GM21717 (cell line): ENCODE data around the gene SEPTIN10.
"Not testable (repeated sequence)": the region's sequence is repeated elsewhere in the genome, so short reads cannot be mapped to it uniquely, and the experiment has no call there.

ENCODE experiments used
- ATAC-seq: cut with Tn5 transposase; IDR thresholded peaks from one replicate; pipeline ENCODE4 v1.9.1; 2021; ENCODE audit warnings: mild to moderate bottlenecking, moderate library complexity; ENCODE audit not compliant: unreplicated experiment

Gene SEPTIN10

DNA sequence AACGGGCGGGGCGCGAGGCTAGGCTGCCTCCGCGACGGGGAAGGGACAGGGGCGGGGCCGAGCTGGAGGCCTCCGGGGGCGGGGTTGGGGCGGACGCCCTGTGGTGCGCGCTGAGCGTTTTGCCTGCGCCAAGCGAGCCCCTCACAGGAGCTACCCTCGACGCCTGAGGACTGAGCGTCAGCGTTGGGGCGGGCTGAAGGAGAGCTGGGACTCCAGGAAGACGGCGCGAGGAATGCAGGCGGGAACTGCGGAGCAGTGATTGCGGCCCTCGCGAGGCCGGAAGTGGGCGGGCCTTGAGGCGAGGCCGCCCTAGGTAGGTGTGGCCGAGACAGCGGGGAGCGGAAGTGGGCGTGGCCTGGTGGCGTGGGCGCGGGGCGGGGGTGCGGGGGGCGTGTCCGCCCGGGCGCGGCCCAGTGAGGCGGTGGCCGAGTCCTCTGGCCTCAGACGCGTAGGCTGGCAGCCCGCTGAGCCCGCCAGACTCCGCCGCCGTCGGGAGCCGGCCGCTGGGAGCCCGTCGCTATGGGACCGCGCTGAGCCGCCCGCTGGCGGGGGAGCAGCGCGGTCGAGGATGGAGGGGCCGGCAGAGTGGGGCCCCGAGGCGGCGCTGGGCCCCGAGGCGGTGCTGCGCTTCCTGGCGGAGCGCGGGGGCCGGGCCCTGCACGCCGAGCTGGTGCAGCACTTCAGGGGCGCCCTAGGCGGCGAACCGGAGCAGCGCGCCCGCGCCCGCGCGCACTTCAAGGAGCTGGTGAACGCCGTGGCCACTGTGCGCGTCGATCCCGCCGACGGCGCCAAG lies at the start of gene SEPTIN10, which contains the start of gene SOWAHC:
TSS of gene SEPTIN10 (minus strand) at position 45 of the 793 bp plus-strand sequence. CDS start 139 bp downstream, outside the sequence.
TSS of gene SOWAHC (plus strand) at position 443 of the 793 bp plus-strand sequence. CDS start at position 569, 126 bp downstream.
- peak; percentile 75 for ATAC-seq

DNA sequence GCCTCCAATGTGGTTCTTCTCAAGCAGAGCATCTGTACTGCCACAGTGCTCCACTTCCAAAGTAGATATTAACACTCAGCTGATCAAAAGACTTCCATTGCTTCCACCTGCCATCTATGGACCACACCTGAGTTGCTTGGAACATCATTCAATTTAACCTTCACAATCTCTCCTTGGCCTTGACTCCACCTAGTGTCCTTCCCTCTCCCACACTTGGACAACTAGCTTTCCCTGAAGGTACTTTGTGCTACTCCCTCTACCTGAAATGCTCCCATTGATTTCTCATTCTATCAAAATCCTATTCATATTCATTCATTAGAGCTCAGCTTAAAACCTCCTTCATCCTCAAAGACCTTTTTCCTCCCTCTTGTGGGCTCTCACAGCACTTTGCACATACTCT lies 49.1 kb upstream of the SEPTIN10 start:
- ATAC-seq: no peak

- no peak for ATAC-seq
These were observed 46.5 kb upstream of the SEPTIN10 start for GRCh38 chr2:109660046-109660860.

- no peak for ATAC-seq
These were observed 45.8 kb upstream of the SEPTIN10 start for GRCh38 chr2:109659396-109660045.

DNA sequence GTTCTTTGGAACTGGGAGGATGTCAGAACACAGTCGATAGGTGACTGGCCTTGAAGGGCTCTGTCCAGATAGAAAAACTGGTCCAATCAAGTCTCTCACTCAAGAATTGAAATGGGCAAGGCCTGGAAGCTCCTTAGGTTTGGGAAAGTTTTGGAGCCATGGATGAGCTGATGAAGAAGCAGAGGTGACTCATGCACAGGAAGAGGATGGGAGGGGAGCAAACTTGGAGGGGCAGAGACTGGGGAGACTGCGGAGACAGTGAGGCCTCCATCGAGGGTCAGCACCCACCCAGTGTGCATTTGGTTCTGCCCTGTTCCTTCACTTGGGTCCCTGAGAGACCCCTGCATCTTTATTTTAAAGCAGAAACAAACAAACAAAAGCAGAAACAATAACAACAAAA lies 41.5 kb upstream of the SEPTIN10 start:
- ATAC-seq: no peak

DNA sequence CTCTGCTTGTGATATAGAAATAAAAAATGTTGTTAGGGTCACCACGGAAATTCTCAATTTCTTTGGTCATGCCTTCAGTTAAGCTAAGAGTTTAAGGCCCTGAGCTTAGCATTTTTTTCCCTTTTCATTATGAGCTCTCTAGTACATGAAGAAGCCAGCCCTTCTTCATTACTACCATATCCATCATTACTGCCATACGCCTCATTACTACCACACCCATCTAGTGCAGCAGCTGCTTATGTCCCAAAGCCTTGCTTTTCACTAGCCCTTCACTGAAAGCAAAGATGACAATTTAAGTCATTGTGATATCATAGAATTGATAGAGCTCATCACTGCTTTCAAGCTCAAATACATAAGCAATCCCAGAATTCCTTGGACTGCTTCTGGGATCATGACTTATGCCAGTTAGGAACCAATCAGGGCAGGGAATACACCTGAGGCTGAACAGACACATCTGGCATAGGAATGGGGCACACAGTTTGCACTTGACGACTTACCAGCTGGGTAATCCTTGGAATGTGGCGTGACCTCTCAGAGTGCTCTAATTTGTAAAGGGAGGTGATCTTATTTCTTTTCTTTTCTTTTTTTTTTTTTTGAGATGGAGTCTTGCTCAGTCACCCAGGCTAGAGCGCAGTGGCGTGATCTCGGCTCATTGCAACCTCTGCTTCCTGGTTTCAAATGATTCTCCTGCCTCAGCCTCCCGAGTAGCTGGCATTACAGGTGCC lies 40.7 kb upstream of the SEPTIN10 start:
- no peak for ATAC-seq

GRCh38 chr2:109649736-109650695 lies 36.2 kb upstream of the SEPTIN10 start:
- no peak for ATAC-seq

DNA sequence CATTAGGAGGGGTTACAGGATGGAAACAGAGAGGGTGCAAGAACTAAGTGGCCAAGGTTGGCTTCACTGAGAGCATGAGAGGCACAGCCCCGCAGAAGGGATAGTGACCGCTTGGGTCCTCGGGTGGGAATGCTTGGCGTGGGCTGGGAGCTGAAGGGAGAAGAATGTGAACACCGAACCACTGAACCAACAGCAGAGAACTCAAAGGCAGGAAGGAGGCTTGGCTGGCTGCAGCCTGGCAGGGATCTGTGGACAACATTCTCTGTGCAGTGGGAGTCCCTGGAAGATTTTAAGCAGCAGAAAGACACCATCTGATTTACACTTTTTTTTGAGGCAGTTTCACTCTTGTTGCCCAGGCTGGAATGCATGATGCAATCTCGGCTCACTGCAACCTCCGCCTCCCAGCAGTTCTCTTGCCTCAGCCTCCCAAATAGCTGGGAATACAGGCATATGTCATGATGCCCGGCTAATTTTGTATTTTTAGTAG lies 34.3 kb upstream of the SEPTIN10 start:
- no peak for ATAC-seq

- no peak for ATAC-seq
These were observed 33.9 kb upstream of the SEPTIN10 start for GRCh38 chr2:109647636-109648035.

GRCh38 chr2:109646961-109647360 lies 33.2 kb upstream of the SEPTIN10 start:
- ATAC-seq: no peak

GRCh38 chr2:109645412-109646184 lies 31.8 kb upstream of the SEPTIN10 start:
- no peak for ATAC-seq

GRCh38 chr2:109644571-109645275 lies 31.0 kb upstream of the SEPTIN10 start:
- no peak for ATAC-seq

DNA sequence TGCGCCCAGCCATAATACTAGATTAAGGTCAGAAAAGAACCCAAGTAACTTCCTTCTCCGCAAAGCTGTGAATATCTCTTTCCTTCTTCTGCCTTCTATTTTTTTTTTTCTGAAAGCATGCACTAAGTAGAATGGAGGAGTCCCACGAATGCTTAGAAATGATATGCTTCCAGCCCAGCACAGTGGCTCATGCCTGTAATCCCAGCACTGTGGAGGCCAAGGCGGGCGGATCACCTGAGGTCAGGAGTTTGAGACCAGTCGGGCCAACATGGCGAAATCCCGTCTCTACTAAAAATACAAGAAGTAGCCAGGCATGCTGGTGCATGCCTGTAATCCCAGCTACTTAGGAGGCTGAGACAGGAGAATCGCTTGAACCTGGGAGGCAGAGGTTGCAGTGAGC lies 26.2 kb upstream of the SEPTIN10 start:
- not testable (repeated sequence) for ATAC-seq

- no peak for ATAC-seq
These were observed 25.0 kb upstream of the SEPTIN10 start for GRCh38 chr2:109638795-109639194.

DNA sequence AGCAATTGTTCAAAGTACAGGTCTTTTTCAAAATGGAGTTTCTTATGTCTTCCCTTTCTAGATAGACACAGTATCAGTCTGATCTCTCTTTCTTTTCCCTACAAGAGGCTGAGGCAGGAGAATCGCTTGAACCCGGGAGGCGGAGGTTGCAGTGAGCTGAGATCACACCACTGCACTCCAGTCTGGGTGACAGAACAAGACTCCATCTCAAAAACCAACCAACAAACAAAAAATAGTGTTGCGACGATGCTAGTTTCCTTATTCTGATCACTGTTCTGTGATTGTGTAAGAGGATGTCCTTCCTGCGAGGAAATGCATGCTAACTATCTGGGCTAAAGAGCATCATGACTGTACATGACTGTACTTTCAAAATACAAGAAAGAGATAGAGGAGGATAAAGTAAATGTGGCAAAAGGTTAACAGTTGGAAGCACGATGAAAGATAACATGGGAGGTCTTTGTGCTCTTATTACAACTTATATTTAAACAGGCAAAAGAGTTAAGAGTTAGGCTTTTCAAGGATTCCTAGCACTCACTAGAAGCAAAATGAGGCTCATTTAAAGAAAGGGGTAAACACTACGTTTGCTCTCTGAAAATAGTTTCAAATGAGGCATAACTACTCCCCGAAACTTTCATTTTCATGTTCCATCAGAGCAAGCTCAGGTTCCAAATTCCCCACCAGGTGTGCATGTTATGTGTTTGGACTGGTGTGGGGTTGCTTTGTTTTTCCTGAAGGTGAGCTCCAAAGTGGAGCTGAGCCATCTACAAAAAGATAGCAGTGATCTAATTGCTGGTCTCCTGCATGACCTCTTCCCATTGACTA lies 24.2 kb upstream of the SEPTIN10 start:
- peak; percentile 87 for ATAC-seq

DNA sequence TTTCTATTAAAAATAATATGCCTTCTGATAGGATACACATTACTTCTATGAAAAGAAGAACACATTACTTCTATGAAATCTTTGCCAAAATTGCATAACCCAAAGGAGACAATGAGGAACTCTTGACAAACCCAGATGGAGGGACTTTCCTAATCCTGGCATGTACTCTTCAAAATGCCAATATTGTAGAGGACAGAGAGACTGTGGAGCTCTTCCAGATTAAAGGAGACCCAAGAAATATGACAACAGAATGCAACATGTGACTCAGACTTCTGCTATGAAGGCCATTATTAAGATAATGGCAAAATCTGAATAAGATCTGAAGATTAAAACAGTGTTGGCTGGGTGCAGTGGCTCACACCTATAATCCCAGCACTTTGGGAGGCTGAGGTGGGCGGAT lies 22.6 kb upstream of the SEPTIN10 start:
- ATAC-seq: no peak
